WTC11 (cell line): ENCODE results near the gene PPP1R9A. TPM values are rescaled to one million over a fixed set of nuclear protein-coding genes. Genes with fewer than 3 reads are reported as not detected.

Source experiments
- ATAC-seq: fragments of 200-7000 bp; cut with Tn5 transposase; 2 replicates; pipeline ENCODE4 v1.10.0; 2021; ENCODE audit warnings: mild to moderate bottlenecking, moderate library complexity
- CTCF ChIA-PET: fragments of 300-600 bp; sonication (Branson Sonifier 250); formaldehyde crosslinking; loops from one replicate; lab custom pipeline; 2021; ENCODE audit warnings: antibody characterized with exemption; lab: Charles Lee
- POLR2A ChIA-PET: fragments of 350-600 bp; sonication (Branson Sonifier 250); formaldehyde crosslinking; loops from one replicate; lab custom pipeline; 2021; ENCODE audit warnings: antibody characterized with exemption; lab: Charles Lee
- DNase-seq: peaks from one replicate; pipeline ENCODE4 v3.0.0; 2021; ENCODE audit warnings: low spot score
- H3K27ac Mint-ChIP-seq: 2 replicates; pipeline ENCODE4 v1.8.0; 2021; ENCODE audit warnings: mixed read lengths
- H3K27me3 Mint-ChIP-seq: 2 replicates; pipeline ENCODE4 v1.8.0; 2021; ENCODE audit warnings: low read depth, mild to moderate bottlenecking, moderate library complexity, mixed read lengths
- H3K36me3 Mint-ChIP-seq: 2 replicates; pipeline ENCODE4 v1.8.0; 2021; ENCODE audit warnings: mixed read lengths
- H3K4me1 Mint-ChIP-seq: 2 replicates; pipeline ENCODE4 v1.8.0; 2022; ENCODE audit warnings: mixed read lengths
- H3K4me3 Mint-ChIP-seq: 2 replicates; pipeline ENCODE4 v1.8.0; 2021; ENCODE audit warnings: mild to moderate bottlenecking, moderate library complexity, mixed read lengths
- H3K9me3 Mint-ChIP-seq: 2 replicates; pipeline ENCODE4 v1.8.0; 2021; ENCODE audit warnings: mixed read lengths
- AR ChIP-seq: fragments of 250-450 bp; sonication (Bioruptor Pico); IDR thresholded peaks from 2 replicates; pipeline ENCODE4 v1.9.0; 2021; ENCODE audit warnings: mild to moderate bottlenecking
- ATF2 ChIP-seq: sonication (generic); formaldehyde crosslinking; IDR thresholded peaks from 2 replicates; pipeline ENCODE4 v1.8.1; 2022; ENCODE audit warnings: low read depth, missing genetic modification reagents, borderline replicate concordance
- ATF3 ChIP-seq: sonication (generic); formaldehyde crosslinking; conservative IDR thresholded peaks from 2 replicates; pipeline ENCODE4 v1.8.1; 2022; ENCODE audit warnings: mild to moderate bottlenecking, missing genetic modification reagents
- CDX4 ChIP-seq: fragments of 250-450 bp; sonication (Bioruptor Pico); IDR thresholded peaks from 2 replicates; pipeline ENCODE4 v1.9.0; 2021; ENCODE audit warnings: moderate library complexity, mild to moderate bottlenecking, inconsistent platforms, borderline replicate concordance
- CREM ChIP-seq: sonication (generic); formaldehyde crosslinking; IDR thresholded peaks from 2 replicates; pipeline ENCODE4 v1.8.1; 2022; ENCODE audit warnings: mild to moderate bottlenecking, missing genetic modification reagents, moderate library complexity
- GTF2I ChIP-seq: fragments of 250-450 bp; sonication (Bioruptor Pico); conservative IDR thresholded peaks from 2 replicates; pipeline ENCODE4 v1.4.0; 2021; ENCODE audit warnings: mild to moderate bottlenecking
- KAT7 ChIP-seq: sonication (generic); formaldehyde crosslinking; IDR thresholded peaks from 2 replicates; pipeline ENCODE4 v1.8.1; 2023; ENCODE audit warnings: missing genetic modification reagents, mild to moderate bottlenecking, borderline replicate concordance
- MLX ChIP-seq: sonication (generic); formaldehyde crosslinking; IDR thresholded peaks from 2 replicates; pipeline ENCODE4 v1.8.1; 2023; ENCODE audit warnings: mild to moderate bottlenecking, missing genetic modification reagents, moderate library complexity
- NFYB ChIP-seq: sonication (generic); formaldehyde crosslinking; conservative IDR thresholded peaks from 2 replicates; pipeline ENCODE4 v1.8.0; 2022; ENCODE audit warnings: low read depth, missing genetic modification reagents
- NR1H2 ChIP-seq: sonication (generic); formaldehyde crosslinking; IDR thresholded peaks from 2 replicates; pipeline ENCODE4 v1.9.0; 2021; ENCODE audit warnings: mild to moderate bottlenecking, moderate library complexity, missing genetic modification reagents
- PRDM15 ChIP-seq: sonication (generic); formaldehyde crosslinking; IDR thresholded peaks from 2 replicates; pipeline ENCODE4 v1.8.0; 2022; ENCODE audit warnings: missing genetic modification reagents
- RORB ChIP-seq: fragments of 250-450 bp; sonication (Bioruptor Pico); IDR thresholded peaks from 2 replicates; pipeline ENCODE4 v1.9.0; 2021; ENCODE audit warnings: mild to moderate bottlenecking
- ZNF138 ChIP-seq: sonication (generic); formaldehyde crosslinking; conservative IDR thresholded peaks from 2 replicates; pipeline ENCODE4 v1.8.1; 2022; ENCODE audit warnings: mild to moderate bottlenecking, moderate library complexity, missing genetic modification reagents
- ZNF423 ChIP-seq: fragments of 250-450 bp; sonication (Bioruptor Pico); IDR thresholded peaks from 2 replicates; pipeline ENCODE4 v2.1.2; 2022; ENCODE audit warnings: mild to moderate bottlenecking, moderate library complexity
- ZSCAN18 ChIP-seq: fragments of 250-450 bp; sonication (Bioruptor Pico); IDR thresholded peaks from 2 replicates; pipeline ENCODE4 v2.1.2; 2022; ENCODE audit warnings: mild to moderate bottlenecking, moderate library complexity
- total RNA-seq: library from RNA; stranded (reverse); gene quantifications from 3 replicates; pipeline ENCODE4 v1.2.3, GENCODE V29; 2021
- TF ChIP-seq, protein P1 (sequence below): sonication (generic); formaldehyde crosslinking; IDR thresholded peaks from 2 replicates; pipeline ENCODE4 v1.8.1; 2022; ENCODE audit warnings: missing genetic modification reagents, borderline replicate concordance
- TF ChIP-seq, protein P2 (sequence below): sonication (generic); formaldehyde crosslinking; IDR thresholded peaks from 2 replicates; pipeline ENCODE4 v1.8.1; 2023; ENCODE audit warnings: mild to moderate bottlenecking, moderate library complexity, missing genetic modification reagents

PPP1R9A gene
- total RNA-seq, 1 experiment from 2014 or later, result 16.8 TPM

- no peaks in the 10 kb centered on the region for H3K27me3 Mint-ChIP-seq
- ChIA-PET CTCF (interaction anchor here (1.3 to 1.4 kb wide), 2 partner anchors 135 to 137 kb away, joined by 6 to 7 read pairs; no protein-coding TSS in a partner anchor), POLR2A (no interaction called here)
- no peak for ATAC-seq
- H3K4me3 Mint-ChIP-seq, result no peak overlapping the region
- peaks cover 21% of the 10 kb centered on the region for H3K4me1 Mint-ChIP-seq
- H3K36me3 Mint-ChIP-seq, result no peaks in the 10 kb centered on the region
- H3K9me3 Mint-ChIP-seq, result peaks cover 5% of the 10 kb centered on the region; the same call in 1 of the 2 replicates
- no peak for DNase-seq
- no peak overlapping the region for H3K27ac Mint-ChIP-seq
- TF ChIP-seq CDX4 (CRISPR knock-in tag) (no peak), ATF3 (CRISPR knock-in tag) (no peak), ATF2 (CRISPR knock-in tag) (no peak), MLX (CRISPR knock-in tag) (no peak), NR1H2 (CRISPR knock-in tag) (no peak), GTF2I (CRISPR knock-in tag) (no peak), ZNF138 (CRISPR knock-in tag) (no peak), ZSCAN18 (no peak), AR (CRISPR knock-in tag) (no peak), ZNF423 (CRISPR knock-in tag) (no peak), PRDM15 (CRISPR knock-in tag) (no peak), RORB (no peak), CREM (CRISPR knock-in tag) (no peak), KAT7 (no peak), NFYB (no peak)
- TF ChIP-seq, protein P1, sequence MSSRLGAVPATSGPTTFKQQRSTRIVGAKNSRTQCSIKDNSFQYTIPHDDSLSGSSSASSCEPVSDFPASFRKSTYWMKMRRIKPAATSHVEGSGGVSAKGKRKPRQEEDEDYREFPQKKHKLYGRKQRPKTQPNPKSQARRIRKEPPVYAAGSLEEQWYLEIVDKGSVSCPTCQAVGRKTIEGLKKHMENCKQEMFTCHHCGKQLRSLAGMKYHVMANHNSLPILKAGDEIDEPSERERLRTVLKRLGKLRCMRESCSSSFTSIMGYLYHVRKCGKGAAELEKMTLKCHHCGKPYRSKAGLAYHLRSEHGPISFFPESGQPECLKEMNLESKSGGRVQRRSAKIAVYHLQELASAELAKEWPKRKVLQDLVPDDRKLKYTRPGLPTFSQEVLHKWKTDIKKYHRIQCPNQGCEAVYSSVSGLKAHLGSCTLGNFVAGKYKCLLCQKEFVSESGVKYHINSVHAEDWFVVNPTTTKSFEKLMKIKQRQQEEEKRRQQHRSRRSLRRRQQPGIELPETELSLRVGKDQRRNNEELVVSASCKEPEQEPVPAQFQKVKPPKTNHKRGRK (CRISPR knock-in tag), result no peak
- TF ChIP-seq, protein P2, sequence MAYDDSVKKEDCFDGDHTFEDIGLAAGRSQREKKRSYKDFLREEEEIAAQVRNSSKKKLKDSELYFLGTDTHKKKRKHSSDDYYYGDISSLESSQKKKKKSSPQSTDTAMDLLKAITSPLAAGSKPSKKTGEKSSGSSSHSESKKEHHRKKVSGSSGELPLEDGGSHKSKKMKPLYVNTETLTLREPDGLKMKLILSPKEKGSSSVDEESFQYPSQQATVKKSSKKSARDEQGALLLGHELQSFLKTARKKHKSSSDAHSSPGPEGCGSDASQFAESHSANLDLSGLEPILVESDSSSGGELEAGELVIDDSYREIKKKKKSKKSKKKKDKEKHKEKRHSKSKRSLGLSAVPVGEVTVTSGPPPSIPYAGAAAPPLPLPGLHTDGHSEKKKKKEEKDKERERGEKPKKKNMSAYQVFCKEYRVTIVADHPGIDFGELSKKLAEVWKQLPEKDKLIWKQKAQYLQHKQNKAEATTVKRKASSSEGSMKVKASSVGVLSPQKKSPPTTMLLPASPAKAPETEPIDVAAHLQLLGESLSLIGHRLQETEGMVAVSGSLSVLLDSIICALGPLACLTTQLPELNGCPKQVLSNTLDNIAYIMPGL (CRISPR knock-in tag), result no peak
- TF ChIP-seq, all 79 proteins: peak for 0
Observed at GRCh38 chr7:95342029-95342428, 434.6 kb downstream of the PPP1R9A start.
